Neural progenitor cell (in vitro differentiated cells): ENCODE measurements around the gene OCIAD2.

Source experiments
- EZH2 ChIP-seq: fragments of 200-600 bp; sonication (generic); IDR thresholded peaks from 2 replicates; pipeline ENCODE4 v1.6.1; 2017; ENCODE audit warnings: antibody characterized with exemption, mild to moderate bottlenecking, moderate library complexity
- TF ChIP-seq, protein P1 (sequence below): fragments of 200-600 bp; sonication (generic); IDR thresholded peaks from 2 replicates; pipeline ENCODE4 v1.5.1; 2017; ENCODE audit warnings: antibody characterized with exemption, mild to moderate bottlenecking

DNA sequence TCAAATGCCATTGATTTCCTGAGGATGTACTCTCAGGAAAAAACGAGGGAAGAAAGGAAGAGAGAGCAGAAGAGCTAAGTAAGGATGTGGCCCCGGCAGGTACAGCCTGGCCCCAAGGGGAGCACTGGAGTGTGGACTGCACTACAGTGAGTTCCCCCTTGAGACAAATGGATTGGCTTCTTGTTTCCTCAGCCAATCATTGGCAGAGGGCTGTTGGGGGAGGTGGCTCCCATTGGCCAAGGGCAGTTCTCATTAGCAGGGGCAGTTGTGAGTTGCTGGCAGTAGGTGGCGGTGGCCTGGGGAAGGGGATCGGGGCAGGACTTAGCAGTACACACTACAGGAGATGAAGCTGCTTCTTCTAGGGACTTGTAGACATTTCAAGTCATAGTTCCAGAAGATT, 24.1 kb upstream of the OCIAD2 start:
- TF ChIP-seq, protein P1, sequence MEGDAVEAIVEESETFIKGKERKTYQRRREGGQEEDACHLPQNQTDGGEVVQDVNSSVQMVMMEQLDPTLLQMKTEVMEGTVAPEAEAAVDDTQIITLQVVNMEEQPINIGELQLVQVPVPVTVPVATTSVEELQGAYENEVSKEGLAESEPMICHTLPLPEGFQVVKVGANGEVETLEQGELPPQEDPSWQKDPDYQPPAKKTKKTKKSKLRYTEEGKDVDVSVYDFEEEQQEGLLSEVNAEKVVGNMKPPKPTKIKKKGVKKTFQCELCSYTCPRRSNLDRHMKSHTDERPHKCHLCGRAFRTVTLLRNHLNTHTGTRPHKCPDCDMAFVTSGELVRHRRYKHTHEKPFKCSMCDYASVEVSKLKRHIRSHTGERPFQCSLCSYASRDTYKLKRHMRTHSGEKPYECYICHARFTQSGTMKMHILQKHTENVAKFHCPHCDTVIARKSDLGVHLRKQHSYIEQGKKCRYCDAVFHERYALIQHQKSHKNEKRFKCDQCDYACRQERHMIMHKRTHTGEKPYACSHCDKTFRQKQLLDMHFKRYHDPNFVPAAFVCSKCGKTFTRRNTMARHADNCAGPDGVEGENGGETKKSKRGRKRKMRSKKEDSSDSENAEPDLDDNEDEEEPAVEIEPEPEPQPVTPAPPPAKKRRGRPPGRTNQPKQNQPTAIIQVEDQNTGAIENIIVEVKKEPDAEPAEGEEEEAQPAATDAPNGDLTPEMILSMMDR = no peak
- no peak for TF ChIP-seq EZH2
